GM12801 (cell line): ENCODE data around the gene ANKS1A.

Source experiments
- TF ChIP-seq, protein P1 (sequence below): IDR thresholded peaks from one replicate; pipeline ENCODE4 v1.5.1; 2011; ENCODE audit warnings: control low read depth; ENCODE audit not compliant: insufficient read length; ENCODE audit errors: extremely low read depth

ANKS1A gene, protein sequence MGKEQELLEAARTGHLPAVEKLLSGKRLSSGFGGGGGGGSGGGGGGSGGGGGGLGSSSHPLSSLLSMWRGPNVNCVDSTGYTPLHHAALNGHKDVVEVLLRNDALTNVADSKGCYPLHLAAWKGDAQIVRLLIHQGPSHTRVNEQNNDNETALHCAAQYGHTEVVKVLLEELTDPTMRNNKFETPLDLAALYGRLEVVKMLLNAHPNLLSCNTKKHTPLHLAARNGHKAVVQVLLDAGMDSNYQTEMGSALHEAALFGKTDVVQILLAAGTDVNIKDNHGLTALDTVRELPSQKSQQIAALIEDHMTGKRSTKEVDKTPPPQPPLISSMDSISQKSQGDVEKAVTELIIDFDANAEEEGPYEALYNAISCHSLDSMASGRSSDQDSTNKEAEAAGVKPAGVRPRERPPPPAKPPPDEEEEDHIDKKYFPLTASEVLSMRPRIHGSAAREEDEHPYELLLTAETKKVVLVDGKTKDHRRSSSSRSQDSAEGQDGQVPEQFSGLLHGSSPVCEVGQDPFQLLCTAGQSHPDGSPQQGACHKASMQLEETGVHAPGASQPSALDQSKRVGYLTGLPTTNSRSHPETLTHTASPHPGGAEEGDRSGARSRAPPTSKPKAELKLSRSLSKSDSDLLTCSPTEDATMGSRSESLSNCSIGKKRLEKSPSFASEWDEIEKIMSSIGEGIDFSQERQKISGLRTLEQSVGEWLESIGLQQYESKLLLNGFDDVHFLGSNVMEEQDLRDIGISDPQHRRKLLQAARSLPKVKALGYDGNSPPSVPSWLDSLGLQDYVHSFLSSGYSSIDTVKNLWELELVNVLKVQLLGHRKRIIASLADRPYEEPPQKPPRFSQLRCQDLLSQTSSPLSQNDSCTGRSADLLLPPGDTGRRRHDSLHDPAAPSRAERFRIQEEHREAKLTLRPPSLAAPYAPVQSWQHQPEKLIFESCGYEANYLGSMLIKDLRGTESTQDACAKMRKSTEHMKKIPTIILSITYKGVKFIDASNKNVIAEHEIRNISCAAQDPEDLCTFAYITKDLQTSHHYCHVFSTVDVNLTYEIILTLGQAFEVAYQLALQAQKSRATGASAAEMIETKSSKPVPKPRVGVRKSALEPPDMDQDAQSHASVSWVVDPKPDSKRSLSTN

DNA sequence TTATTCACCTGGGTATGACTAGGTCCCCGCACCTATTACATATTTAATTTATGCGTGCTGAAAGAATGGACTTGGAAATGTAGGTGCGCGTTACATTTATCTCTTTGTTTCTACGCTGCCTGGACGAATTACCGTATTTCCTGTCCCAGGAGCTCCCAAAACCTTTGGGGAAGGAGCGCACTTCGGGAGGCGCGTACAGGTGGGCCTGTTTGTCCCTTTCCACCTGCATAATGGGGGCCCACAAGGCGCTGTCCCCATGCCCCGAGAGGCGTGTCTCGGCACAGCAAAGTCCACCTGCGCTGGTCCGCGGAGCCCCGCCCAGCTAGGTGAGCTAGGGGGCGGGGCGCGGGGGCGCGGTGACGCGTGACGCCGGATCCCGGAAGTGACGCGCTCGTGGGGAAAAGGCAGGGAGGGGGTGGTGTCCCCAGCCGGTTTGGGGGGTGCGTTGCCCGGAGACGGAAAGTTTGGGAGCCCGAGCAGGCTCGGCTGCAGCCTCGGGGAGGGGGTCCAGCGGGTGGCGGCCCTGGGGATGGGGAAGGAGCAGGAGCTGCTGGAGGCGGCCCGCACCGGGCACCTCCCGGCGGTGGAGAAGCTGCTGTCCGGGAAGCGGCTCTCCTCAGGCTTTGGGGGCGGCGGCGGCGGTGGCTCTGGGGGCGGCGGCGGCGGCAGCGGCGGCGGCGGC lies at the start of gene ANKS1A:
TSS of gene ANKS1A (plus strand) at position 382 of the 682 bp plus-strand sequence. CDS start at position 530, 148 bp downstream.
- TF ChIP-seq, protein P1, sequence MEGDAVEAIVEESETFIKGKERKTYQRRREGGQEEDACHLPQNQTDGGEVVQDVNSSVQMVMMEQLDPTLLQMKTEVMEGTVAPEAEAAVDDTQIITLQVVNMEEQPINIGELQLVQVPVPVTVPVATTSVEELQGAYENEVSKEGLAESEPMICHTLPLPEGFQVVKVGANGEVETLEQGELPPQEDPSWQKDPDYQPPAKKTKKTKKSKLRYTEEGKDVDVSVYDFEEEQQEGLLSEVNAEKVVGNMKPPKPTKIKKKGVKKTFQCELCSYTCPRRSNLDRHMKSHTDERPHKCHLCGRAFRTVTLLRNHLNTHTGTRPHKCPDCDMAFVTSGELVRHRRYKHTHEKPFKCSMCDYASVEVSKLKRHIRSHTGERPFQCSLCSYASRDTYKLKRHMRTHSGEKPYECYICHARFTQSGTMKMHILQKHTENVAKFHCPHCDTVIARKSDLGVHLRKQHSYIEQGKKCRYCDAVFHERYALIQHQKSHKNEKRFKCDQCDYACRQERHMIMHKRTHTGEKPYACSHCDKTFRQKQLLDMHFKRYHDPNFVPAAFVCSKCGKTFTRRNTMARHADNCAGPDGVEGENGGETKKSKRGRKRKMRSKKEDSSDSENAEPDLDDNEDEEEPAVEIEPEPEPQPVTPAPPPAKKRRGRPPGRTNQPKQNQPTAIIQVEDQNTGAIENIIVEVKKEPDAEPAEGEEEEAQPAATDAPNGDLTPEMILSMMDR = no peak

DNA sequence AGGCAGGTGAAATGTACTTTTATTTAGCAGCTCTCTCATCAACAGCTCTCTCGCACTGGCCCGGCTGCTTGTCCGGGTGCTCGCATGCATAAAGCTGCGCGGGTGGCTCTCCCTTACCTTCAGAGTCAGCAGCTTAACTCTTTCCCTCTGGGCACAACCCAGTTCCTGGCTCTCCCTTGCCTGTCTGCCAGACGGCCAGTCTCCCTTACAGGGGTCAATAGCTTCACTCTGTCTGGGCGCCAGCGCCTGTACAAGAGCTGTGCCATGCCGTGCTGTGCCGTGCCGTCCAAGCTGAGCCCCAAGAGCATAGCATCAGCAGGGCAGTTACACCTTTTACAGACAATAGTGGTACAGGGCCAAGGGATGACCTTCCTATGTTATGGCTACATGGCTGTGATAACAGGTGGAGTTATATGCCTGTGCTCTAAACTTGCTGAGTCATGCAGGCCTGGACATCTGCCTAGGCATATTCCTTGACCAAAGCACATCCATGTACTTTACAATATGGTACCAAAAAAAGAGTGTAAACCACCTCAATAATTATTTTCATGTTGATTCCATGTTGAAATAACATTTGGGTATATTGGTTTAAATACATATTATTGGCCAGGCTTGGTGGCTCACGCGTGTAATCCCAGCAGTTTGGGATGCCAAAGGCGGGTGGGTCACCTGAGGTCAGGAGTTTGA lies 49.2 kb upstream of the ANKS1A start:
- TF ChIP-seq, protein P1 = no peak

DNA sequence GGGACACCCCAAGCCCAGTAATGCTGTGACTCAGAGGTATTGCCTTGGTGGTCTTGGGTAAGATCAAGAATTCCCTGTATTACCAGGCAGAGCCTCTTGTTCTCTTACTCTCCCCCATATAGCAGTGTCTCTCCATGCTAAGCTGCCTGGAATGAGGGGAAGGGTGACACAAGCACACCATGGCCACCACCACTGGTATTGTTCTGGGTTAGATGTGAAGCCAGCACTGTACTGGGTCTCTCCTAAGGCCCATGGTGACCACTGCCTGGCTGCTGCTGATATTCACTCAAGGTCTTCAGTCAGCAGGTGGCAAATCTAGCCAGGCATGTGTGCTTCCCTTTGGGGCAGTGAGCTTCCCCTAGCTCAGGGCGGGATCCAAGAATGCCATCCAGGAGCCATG lies 37.7 kb upstream of the ANKS1A start:
- TF ChIP-seq, protein P1 = no peak

DNA sequence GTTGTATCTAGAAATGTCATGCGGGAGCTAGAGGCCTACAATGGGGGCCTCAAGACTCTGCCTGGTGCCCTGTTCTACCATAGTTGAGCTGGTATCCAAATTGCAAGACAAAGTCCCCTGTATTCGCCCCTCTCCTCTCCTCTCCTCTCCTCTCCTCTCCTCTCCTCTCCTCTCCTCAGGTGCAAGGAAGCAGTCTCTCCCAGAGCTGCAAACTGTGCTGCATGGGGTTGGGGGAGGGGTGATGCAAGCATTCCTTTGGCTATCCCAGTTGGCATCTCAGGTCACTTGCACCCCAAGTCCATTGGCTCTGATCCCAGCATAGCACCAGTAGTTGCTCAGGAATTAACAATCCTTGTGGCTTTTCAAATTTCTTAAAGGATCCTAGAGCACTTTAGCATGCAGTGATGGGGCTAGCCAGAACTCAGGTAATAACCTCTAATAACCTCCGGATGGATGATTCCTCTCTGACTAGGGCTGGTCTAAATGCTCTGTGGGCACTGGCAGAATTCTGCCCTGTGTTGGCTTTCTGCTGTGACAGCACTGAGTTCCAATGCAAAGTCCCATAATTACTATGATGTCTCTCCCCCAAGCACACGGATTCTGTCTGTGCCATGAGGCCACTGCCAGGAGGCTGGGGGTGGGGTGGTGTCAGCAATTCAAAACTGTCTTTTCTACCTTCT lies 36.5 kb upstream of the ANKS1A start:
- TF ChIP-seq, protein P1 = no peak

DNA sequence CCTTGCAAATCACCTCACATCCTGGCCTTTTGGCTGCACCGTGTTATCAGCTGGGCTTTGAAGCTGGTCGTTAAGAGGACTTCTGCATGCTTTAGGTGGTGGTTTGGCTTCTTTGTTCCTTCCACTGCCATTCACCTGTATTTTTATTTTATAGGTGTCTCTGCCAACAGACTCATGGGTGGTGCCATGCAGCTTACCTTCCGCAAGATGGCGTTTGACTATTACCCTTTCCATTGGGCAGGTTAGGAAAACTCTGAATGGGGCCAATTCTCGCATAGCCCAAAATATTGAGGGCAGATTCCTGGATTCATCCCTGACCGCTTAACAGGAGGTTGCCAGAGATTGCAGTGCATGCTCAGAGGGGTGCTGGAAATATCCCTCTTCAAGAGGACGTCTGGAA lies 33.6 kb upstream of the ANKS1A start:
- TF ChIP-seq, protein P1 = no peak

DNA sequence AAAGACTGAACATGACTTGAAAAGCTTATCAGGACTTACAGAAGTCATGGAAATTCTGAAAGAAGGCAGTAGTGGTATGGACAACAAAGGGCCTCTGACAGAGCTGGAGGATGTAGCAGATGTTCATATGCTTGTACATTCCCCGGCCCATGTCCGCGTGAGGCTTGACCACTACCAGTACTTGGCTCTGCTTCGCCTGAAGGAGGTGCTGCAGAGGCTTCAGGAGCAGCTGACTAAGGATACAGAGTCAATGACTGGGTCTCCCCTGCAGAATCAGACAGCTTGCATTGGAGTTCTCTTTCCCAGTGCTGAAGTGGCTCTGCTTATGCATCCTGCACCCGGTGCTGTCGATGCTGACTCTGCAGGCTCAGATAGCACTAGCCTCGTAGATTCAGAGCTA lies 30.4 kb upstream of the ANKS1A start:
- TF ChIP-seq, protein P1 = no peak
